ENCODE results near the gene AFDN. TPM values are rescaled to one million over a fixed set of nuclear protein-coding genes. Genes with fewer than 3 reads are reported as not detected.

The AFDN gene
- total RNA-seq, 2 donors from 2014 or later = 213 to 232 TPM

- intact Hi-C loops (cut with DNase I) = no loop called here
- Histone ChIP-seq H3K4me1 (no peaks in the 10 kb centered on the region), H3K9me3 (no peaks in the 10 kb centered on the region), H3K36me3 (no peaks in the 10 kb centered on the region), H3K9ac (ENCODE audit: low read depth in 2 of 2, low read length in 2 of 2) (no peak overlapping the region), H3K27me3 (no peaks in the 10 kb centered on the region), H3K4me3 (no peak overlapping the region), H3K27ac (no peak overlapping the region)
- no peak for DNase-seq
- no peak for TF ChIP-seq CTCF (IDR thresholded peaks at IDR 0.05)
These were observed 24.8 kb downstream of the AFDN start for GRCh38 chr6:167851370-167851952.

- DNase-seq = no peak
- Histone ChIP-seq H3K27me3 (no peaks in the 10 kb centered on the region), H3K36me3 (no peaks in the 10 kb centered on the region), H3K4me3 (no peak overlapping the region), H3K9me3 (no peaks in the 10 kb centered on the region), H3K27ac (no peak overlapping the region), H3K4me1 (no peaks in the 10 kb centered on the region), H3K9ac (ENCODE audit: low read depth in 2 of 2, low read length in 2 of 2) (no peak overlapping the region)
- no peak for TF ChIP-seq CTCF (IDR thresholded peaks at IDR 0.05)
- intact Hi-C loops (cut with DNase I) = no loop called here
These were observed 29.2 kb downstream of the AFDN start for GRCh38 chr6:167855825-167856425.

GRCh38 chr6:167856474-167856873 lies 29.8 kb downstream of the AFDN start:
- no peak for TF ChIP-seq CTCF (IDR thresholded peaks at IDR 0.05)
- Histone ChIP-seq H3K4me3 (no peak overlapping the region), H3K27ac (no peak overlapping the region), H3K36me3 (no peaks in the 10 kb centered on the region), H3K9me3 (no peaks in the 10 kb centered on the region), H3K27me3 (no peaks in the 10 kb centered on the region), H3K4me1 (no peaks in the 10 kb centered on the region), H3K9ac (ENCODE audit: low read depth in 2 of 2, low read length in 2 of 2) (no peak overlapping the region)
- intact Hi-C loops (cut with DNase I) = no loop called here
- DNase-seq = no peak

- no peak overlapping the region for H3K4me3 ChIP-seq
- no peaks in the 10 kb centered on the region for H3K4me1 ChIP-seq
These were observed 30.4 kb downstream of the AFDN start for GRCh38 chr6:167856999-167857660.

GRCh38 chr6:167858086-167858591 lies 31.4 kb downstream of the AFDN start:
- no peak overlapping the region for H3K9ac ChIP-seq (ENCODE audit: low read depth in 2 of 2, low read length in 2 of 2)
- intact Hi-C loops (cut with DNase I) = no loop called here
- no peak for DNase-seq
- H3K4me1 ChIP-seq = no peaks in the 10 kb centered on the region
- no peak overlapping the region for H3K4me3 ChIP-seq
- H3K27ac ChIP-seq = no peak overlapping the region
- H3K27me3 ChIP-seq = no peaks in the 10 kb centered on the region
- no peak for TF ChIP-seq CTCF (IDR thresholded peaks at IDR 0.05)
- no peaks in the 10 kb centered on the region for H3K9me3 ChIP-seq
- H3K36me3 ChIP-seq = no peaks in the 10 kb centered on the region

More at GRCh38 chr6:167856999-167857660, 30.4 kb downstream of the AFDN start:
- no peak for DNase-seq
- H3K36me3 ChIP-seq = no peaks in the 10 kb centered on the region
- no peak overlapping the region for H3K27ac ChIP-seq
- TF ChIP-seq CTCF (IDR thresholded peaks at IDR 0.05) = no peak
- H3K27me3 ChIP-seq = no peaks in the 10 kb centered on the region
- no peak overlapping the region for H3K9ac ChIP-seq (ENCODE audit: low read depth in 2 of 2, low read length in 2 of 2)
- intact Hi-C loops (cut with DNase I) = no loop called here
- no peaks in the 10 kb centered on the region for H3K9me3 ChIP-seq
